GM21367 (cell line): ENCODE results near the gene KCNE4.
"Not testable (repeated sequence)": the region's sequence is repeated elsewhere in the genome, so short reads cannot be mapped to it uniquely, and the experiment has no call there.

Experiments used
- ATAC-seq: cut with Tn5 transposase; IDR thresholded peaks from one replicate; pipeline ENCODE4 v1.9.1; 2021; ENCODE audit not compliant: unreplicated experiment

KCNE4 gene

GRCh38 chr2:223056701-223057418 lies 4.9 kb downstream of the KCNE4 start:
- no peak for ATAC-seq

- no peak for ATAC-seq
These were observed 5.6 kb downstream of the KCNE4 start for GRCh38 chr2:223057569-223057968.

- ATAC-seq: no peak
These were observed 7.1 kb downstream of the KCNE4 start for GRCh38 chr2:223058952-223059716.

GRCh38 chr2:223060201-223060825 lies 8.3 kb downstream of the KCNE4 start:
- ATAC-seq: no peak

GRCh38 chr2:223062396-223062795 lies 10.4 kb downstream of the KCNE4 start:
- ATAC-seq: no peak

- no peak for ATAC-seq
These were observed 13.1 kb downstream of the KCNE4 start for GRCh38 chr2:223065107-223065506.

GRCh38 chr2:223066721-223067120 lies 14.7 kb downstream of the KCNE4 start:
- no peak for ATAC-seq

- no peak for ATAC-seq
These were observed 16.1 kb downstream of the KCNE4 start for GRCh38 chr2:223068071-223068470.

GRCh38 chr2:223069465-223069864 lies 17.5 kb downstream of the KCNE4 start:
- no peak for ATAC-seq

GRCh38 chr2:223069988-223070387 lies 18.0 kb downstream of the KCNE4 start:
- no peak for ATAC-seq

GRCh38 chr2:223071139-223071538 lies 19.1 kb downstream of the KCNE4 start:
- no peak for ATAC-seq

- no peak for ATAC-seq
These were observed 20.8 kb downstream of the KCNE4 start for GRCh38 chr2:223072826-223073225.

- peak; percentile 86 for ATAC-seq
These were observed 23.6 kb downstream of the KCNE4 start for GRCh38 chr2:223075301-223076270.

GRCh38 chr2:223076573-223076972 lies 24.6 kb downstream of the KCNE4 start:
- no peak for ATAC-seq

GRCh38 chr2:223078482-223078881 lies 26.5 kb downstream of the KCNE4 start:
- ATAC-seq: no peak

- no peak for ATAC-seq
These were observed 27.4 kb downstream of the KCNE4 start for GRCh38 chr2:223079378-223079777.

- ATAC-seq: no peak
These were observed 27.9 kb downstream of the KCNE4 start for GRCh38 chr2:223079925-223080324.

- not testable (repeated sequence) for ATAC-seq
These were observed 28.9 kb downstream of the KCNE4 start for GRCh38 chr2:223080790-223081360.

- ATAC-seq: no peak
These were observed 29.8 kb downstream of the KCNE4 start for GRCh38 chr2:223081789-223082188.

GRCh38 chr2:223082706-223083105 lies 30.7 kb downstream of the KCNE4 start:
- no peak for ATAC-seq
